Heart left ventricle (tissue), 16 donors: ENCODE data around the gene DNAJC7. TPM values are rescaled to one million over a fixed set of nuclear protein-coding genes. Genes with fewer than 3 reads are reported as not detected.

ENCODE experiments used
- ATAC-seq, 4 donors: fragments of 200-7000 bp; cut with Tn5 transposase; one replicate each; pipeline ENCODE4 v1.9.1; 2020 to 2022; ENCODE audit warnings: moderate library complexity in 4 of 4, mild to moderate bottlenecking in 3 of 4, moderate number of reproducible peaks in 1 of 4
- DNase-seq, 5 donors: peaks; one replicate each; pipeline ENCODE4 v3.0.0-alpha.2; 2020
- H3K27ac ChIP-seq, 12 donors: fragments of 200-600 bp; sonication (generic) in 4 of 12; one replicate each; pipeline versions ENCODE4 v1.5.0 to v1.8.0; 2016 to 2022; ENCODE audit warnings: mild to moderate bottlenecking in 2 of 12
- H3K27me3 ChIP-seq, 9 donors: fragments of 200-600 bp; sonication (generic) in 2 of 9; one replicate each; pipeline versions ENCODE4 v1.5.1 to v1.8.0; 2016 to 2022; ENCODE audit warnings: mild to moderate bottlenecking in 3 of 9
- H3K36me3 ChIP-seq, 9 donors: fragments of 200-600 bp; sonication (generic) in 2 of 9; one replicate each; pipeline versions ENCODE4 v1.5.0 to v1.8.0; 2018 to 2022; ENCODE audit warnings: mild to moderate bottlenecking in 2 of 9
- H3K4me1 ChIP-seq, 12 donors: fragments of 200-600 bp; sonication (generic) in 4 of 12; one replicate each; pipeline versions ENCODE4 v1.5.0 to v1.8.0; 2016 to 2022; ENCODE audit warnings: mild to moderate bottlenecking in 3 of 12
- H3K4me3 ChIP-seq, 12 donors: fragments of 200-600 bp; sonication (generic) in 4 of 12; one replicate each; pipeline versions ENCODE4 v1.5.0 to v1.8.0; 2017 to 2022; ENCODE audit warnings: mild to moderate bottlenecking in 9 of 12, moderate library complexity in 4 of 12
- H3K9me3 ChIP-seq, 12 donors: fragments of 200-600 bp; sonication (generic) in 4 of 12; one replicate each; pipeline versions ENCODE4 v1.5.0 to v1.8.0; 2016 to 2022; ENCODE audit warnings: mild to moderate bottlenecking in 1 of 12
- CTCF ChIP-seq, 12 donors: fragments of 200-600 bp; sonication (generic) in 4 of 12; IDR thresholded peaks; one replicate each; pipeline versions ENCODE4 v1.5.0 to v1.8.0; 2018 to 2022; ENCODE audit warnings: antibody characterized with exemption in 12 of 12, mild to moderate bottlenecking in 5 of 12
- POLR2A ChIP-seq, 2 donors: fragments of 450-650 bp; IDR thresholded peaks; one replicate each; pipeline ENCODE4 v1.6.1; 2017; ENCODE audit warnings: antibody characterized with exemption in 2 of 2, mild to moderate bottlenecking in 2 of 2, moderate library complexity in 2 of 2
- WGBS, 4 donors: extraction: QIAGEN DNeasy Blood & Tissue Kit in 2 of 4; methylation state at CpG; one replicate each; pipeline versions ENCODE4 v1.1.5 to v1.1.7; 2013 to 2018; 5-methylcytosine and 5-hydroxymethylcytosine counted together
- intact Hi-C, 10 donors: fragments of 100-400 bp; cut with DNase I; formaldehyde crosslinking; loops; one replicate each; pipeline versions ENCODE4 v1.11.1 to v1.14.2; 2022
- polyA plus RNA-seq, 2 donors: library from polyadenylated mRNA; stranded (reverse); fragments of 200-250 nt; gene quantifications; one replicate each; pipeline ENCODE4 v1.2.3, GENCODE V29; 2013
- total RNA-seq, 9 donors: library from RNA; depleted of rRNA in 2 of 9; stranded (reverse); fragments of >200 nt in 2 of 9; fragmentation: NEBNext Ultra II Directional in 3 of 9; extraction: Animal tissue kit (Norgen Biotek cat#: 25700) in 3 of 9; gene quantifications; one replicate each; pipeline versions ENCODE4 v1.1.0 to v1.2.4, GENCODE V29; 2016 to 2023
- donor health status: ischemic (EF 13 %, LVEDD 7.1; RV severe dilation, severe dysfunction).
- donor health status: healthy with polysubstance abuse.
- donor health status: DM: no; HTN: yes; CAD: no.
- donor health status: DM: no; HTN: no; CAD: no.
- donor health status: ischemic (EF 25% LVEDD 6.9; RV normal size, moderate dysfunction).
- donor health status: ischemic (EF 25% LVEDD 5.7; RV mildly dilated, moderate dysfunction).
- donor health status: healthy.
- donor health status: DM: yes; HTN: yes; CAD: no.
- donor health status: ischemic (EF 35%, LVEDD 5.7; RV mildly dilated, moderate dysfunction).
- donor health status: nonischemic (EF 11% LVEDD 7.7; RV severe dilation, severe dysfunction).
- donor health status: DM: yes; HTN: yes; CAD: no.
- donor health status: PGD.
- donor health status: ischemic (EF 29% LVEDD 5.4; RV normal size, mild dysfunction).
- donor health status: nonischemic (EF 23%, LVEDD 6.1; RV moderate dilation, normal function).

The DNAJC7 gene
- total and polyA plus RNA-seq, 11 donors, result 42.5 to 103 (median 74.7) TPM

DNA sequence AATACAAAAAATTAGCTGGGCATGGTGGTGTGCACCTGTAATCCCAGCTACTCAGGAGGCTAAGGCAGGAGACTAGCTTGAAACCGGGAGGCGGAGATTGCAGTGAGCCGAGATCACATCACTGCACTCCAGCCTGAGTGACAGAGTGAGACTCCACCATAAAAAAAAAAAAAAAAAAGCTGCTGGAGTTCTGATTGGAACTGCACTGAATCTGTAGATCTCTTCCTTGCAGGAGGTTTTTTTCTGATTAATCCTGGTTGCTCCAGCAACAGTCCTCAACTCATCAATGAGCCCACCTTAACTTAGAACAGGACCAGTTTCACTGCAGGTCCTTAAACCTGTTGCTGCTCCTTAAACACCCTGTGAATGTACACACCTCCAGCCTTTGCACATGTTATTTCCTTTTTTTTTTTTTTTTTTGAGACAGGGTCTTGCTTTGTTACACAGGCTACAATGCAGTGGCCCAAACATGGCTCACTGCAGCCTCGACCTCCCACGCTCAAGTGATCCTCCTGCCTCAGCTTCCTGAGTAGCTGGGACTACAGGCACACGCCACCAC is 88.5 kb downstream of the DNAJC7 start:
- Histone ChIP-seq H3K27me3 (no peaks in the 10 kb centered on the region), H3K4me1 (peaks cover 0 to 35% (median 9%) of the 10 kb centered on the region in 12 donors), H3K9me3 (no peaks in the 10 kb centered on the region), H3K36me3 (no peaks in the 10 kb centered on the region), H3K27ac (peak overlapping the region in 1 of 12 donors; percentile 87), H3K4me3 (no peak overlapping the region)
- DNase-seq (no peak), ATAC-seq (no peak)
- TF ChIP-seq POLR2A (IDR thresholded peaks at IDR 0.05) (no peak), CTCF (IDR thresholded peaks at IDR 0.05) (no peak)
- intact Hi-C loops, result no loop called here
- 77 to 90% (median 84%) methylated on average over 6 of the region's 6 CpGs for WGBS, 4 donors

Other genes with a start within 250 kb of the DNAJC7 start
- gene JUP, start 230.7 kb downstream of the DNAJC7 start, total RNA-seq, result 100 to 1,000 TPM; 143 to 503 (median 166) TPM
- 100 to 1,000 TPM in 1 of 2 donors, 10 to 100 TPM in 1; 94.6 to 148 TPM for gene JUP, start 230.7 kb downstream of the DNAJC7 start, polyA plus RNA-seq
- gene P3H4, start 205.5 kb downstream of the DNAJC7 start, total RNA-seq, result 10 to 100 TPM in 1 of 9 donors, 1 to 10 TPM in 8; 2.2 to 10.1 (median 5.3) TPM
- gene P3H4, start 205.5 kb downstream of the DNAJC7 start, polyA plus RNA-seq, result 1 to 10 TPM; 4.2 to 9.4 TPM
- gene FKBP10, start 204.4 kb downstream of the DNAJC7 start, total RNA-seq, result 10 to 100 TPM in 5 of 9 donors, 1 to 10 TPM in 4; 6.5 to 40.4 (median 12.5) TPM
- 10 to 100 TPM; 11.4 to 25.2 TPM for gene FKBP10, start 204.4 kb downstream of the DNAJC7 start, polyA plus RNA-seq
- gene NT5C3B, start 181.2 kb downstream of the DNAJC7 start, total RNA-seq, result 10 to 100 TPM; 16.0 to 26.7 (median 24.1) TPM
- gene NT5C3B, start 181.2 kb downstream of the DNAJC7 start, polyA plus RNA-seq, result 10 to 100 TPM; 30.0 to 50.9 TPM
- gene KLHL10, start 179.6 kb downstream of the DNAJC7 start, total RNA-seq, result under 1 TPM in 1 of 9 donors, not detected in 8; 0.10 TPM
- under 1 TPM in 1 of 2 donors, not detected in 1; 0.08 TPM for gene KLHL10, start 179.6 kb downstream of the DNAJC7 start, polyA plus RNA-seq
- 1 to 10 TPM; 2.3 to 5.9 (median 3.6) TPM for gene KLHL11, start 152.0 kb downstream of the DNAJC7 start, total RNA-seq
- gene KLHL11, start 152.0 kb downstream of the DNAJC7 start, polyA plus RNA-seq, result 1 to 10 TPM; 1.1 to 1.9 TPM
- 10 to 100 TPM; 18.2 to 55.5 (median 34.7) TPM for gene ACLY, start 98.5 kb downstream of the DNAJC7 start, total RNA-seq
- gene ACLY, start 98.5 kb downstream of the DNAJC7 start, polyA plus RNA-seq, result 10 to 100 TPM in 1 of 2 donors, 1 to 10 TPM in 1; 8.3 to 39.7 TPM
- gene ODAD4, start 86.8 kb downstream of the DNAJC7 start, total RNA-seq, result under 1 TPM in 8 of 9 donors, not detected in 1; 0.38 to 0.96 (median 0.73) TPM
- gene ODAD4, start 86.8 kb downstream of the DNAJC7 start, polyA plus RNA-seq, result 1 to 10 TPM in 1 of 2 donors, under 1 TPM in 1; 0.69 to 1.2 TPM
- 10 to 100 TPM; 23.3 to 49.1 (median 27.5) TPM for gene CNP, start 50.6 kb downstream of the DNAJC7 start, total RNA-seq
- gene CNP, start 50.6 kb downstream of the DNAJC7 start, polyA plus RNA-seq, result 10 to 100 TPM; 19.3 to 31.6 TPM
- 10 to 100 TPM; 50.6 to 78.9 (median 52.8) TPM for gene NKIRAS2, start 2.7 kb upstream of the DNAJC7 start, total RNA-seq
- 10 to 100 TPM; 66.7 to 73.0 TPM for gene NKIRAS2, start 2.7 kb upstream of the DNAJC7 start, polyA plus RNA-seq
- gene C17orf113, start 33.2 kb upstream of the DNAJC7 start, total RNA-seq, result 1 to 10 TPM in 2 of 9 donors, under 1 TPM in 7; 0.28 to 1.2 (median 0.72) TPM
- under 1 TPM; 0.24 to 0.72 TPM for gene C17orf113, start 33.2 kb upstream of the DNAJC7 start, polyA plus RNA-seq
- gene ZNF385C, start 81.0 kb upstream of the DNAJC7 start, total RNA-seq, result under 1 TPM in 6 of 9 donors, not detected in 3; 0.14 to 0.38 (median 0.22) TPM
- under 1 TPM; 0.06 to 0.11 TPM for gene ZNF385C, start 81.0 kb upstream of the DNAJC7 start, polyA plus RNA-seq
- gene DHX58, start 95.3 kb upstream of the DNAJC7 start, total RNA-seq, result 10 to 100 TPM in 1 of 9 donors, 1 to 10 TPM in 8; 1.9 to 17.3 (median 3.7) TPM
- gene DHX58, start 95.3 kb upstream of the DNAJC7 start, polyA plus RNA-seq, result 1 to 10 TPM; 1.8 to 4.9 TPM
- 10 to 100 TPM in 8 of 9 donors, 1 to 10 TPM in 1; 6.9 to 17.6 (median 14.8) TPM for gene KAT2A, start 103.9 kb upstream of the DNAJC7 start, total RNA-seq
- gene KAT2A, start 103.9 kb upstream of the DNAJC7 start, polyA plus RNA-seq, result 10 to 100 TPM; 15.3 to 33.0 TPM
- not detected for gene HSPB9, start 105.4 kb upstream of the DNAJC7 start, total RNA-seq
- not detected for gene HSPB9, start 105.4 kb upstream of the DNAJC7 start, polyA plus RNA-seq
- 10 to 100 TPM; 30.9 to 99.1 (median 48.2) TPM for gene RAB5C, start 137.6 kb upstream of the DNAJC7 start, total RNA-seq
- gene RAB5C, start 137.6 kb upstream of the DNAJC7 start, polyA plus RNA-seq, result 10 to 100 TPM; 29.0 to 90.9 TPM
- gene KCNH4, start 163.7 kb upstream of the DNAJC7 start, total RNA-seq, result under 1 TPM in 8 of 9 donors, not detected in 1; 0.07 to 0.28 (median 0.14) TPM
- gene KCNH4, start 163.7 kb upstream of the DNAJC7 start, polyA plus RNA-seq, result under 1 TPM; 0.08 to 0.10 TPM
- not detected for gene HCRT, start 168.0 kb upstream of the DNAJC7 start, total RNA-seq
- not detected for gene HCRT, start 168.0 kb upstream of the DNAJC7 start, polyA plus RNA-seq
- 10 to 100 TPM in 3 of 9 donors, 1 to 10 TPM in 6; 4.9 to 17.3 (median 8.3) TPM for gene GHDC, start 177.1 kb upstream of the DNAJC7 start, total RNA-seq
- 1 to 10 TPM; 6.2 to 9.4 TPM for gene GHDC, start 177.1 kb upstream of the DNAJC7 start, polyA plus RNA-seq